Epithelial cell of esophagus (primary cell): ENCODE results near the gene PPARGC1A.

Source experiments
- DNase-seq: peaks from one replicate; pipeline ENCODE4 v3.0.0; 2010; ENCODE audit warnings: low read depth
- H3K4me3 ChIP-seq: 2 replicates; pipeline ENCODE4 v1.5.1; 2011; ENCODE audit warnings: mild to moderate bottlenecking, low read length, control low read depth
- CTCF ChIP-seq: IDR thresholded peaks from 2 replicates; pipeline ENCODE4 v1.5.1; 2011; ENCODE audit warnings: low read depth, mild to moderate bottlenecking, low read length, control low read depth, inconsistent platforms; ENCODE audit not compliant: insufficient read depth; ENCODE audit errors: missing control alignments

PPARGC1A gene

DNA sequence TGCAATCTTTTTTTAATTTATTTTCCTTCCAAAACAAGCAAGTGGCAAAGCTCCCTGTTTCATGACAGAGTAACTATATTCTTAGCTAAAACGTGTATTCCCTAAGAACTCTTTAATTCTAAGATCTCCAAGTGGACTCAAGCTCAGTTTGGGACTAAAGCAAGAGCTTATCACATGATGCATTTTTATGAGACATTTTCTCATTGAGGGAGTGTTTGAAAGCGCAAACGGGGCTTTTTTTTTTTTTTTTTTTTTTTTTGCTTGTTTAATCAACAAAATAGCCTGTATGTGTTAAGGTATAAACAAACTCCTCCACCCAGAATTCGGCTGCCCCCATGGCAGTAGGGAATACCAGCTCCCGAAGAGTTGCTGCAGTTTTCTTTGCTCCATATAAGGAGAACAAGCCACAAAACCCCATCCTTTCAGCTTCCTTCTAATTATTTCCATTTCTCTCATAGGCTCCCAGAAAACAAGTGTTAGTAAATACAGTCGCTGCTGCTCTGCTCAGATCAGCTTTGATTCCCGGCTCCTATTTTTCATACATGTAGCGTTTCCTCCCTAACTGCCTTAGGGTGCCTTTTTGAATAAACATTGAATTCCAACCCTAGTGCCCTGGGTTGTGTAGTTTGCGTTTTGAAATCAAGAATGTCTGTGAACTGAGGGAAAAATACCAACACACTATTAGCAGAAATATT is 669 bp upstream of the PPARGC1A start:
- H3K4me3 ChIP-seq: peak overlapping the region; percentile 44
- TF ChIP-seq CTCF: no peak
- DNase-seq: no peak

DNA sequence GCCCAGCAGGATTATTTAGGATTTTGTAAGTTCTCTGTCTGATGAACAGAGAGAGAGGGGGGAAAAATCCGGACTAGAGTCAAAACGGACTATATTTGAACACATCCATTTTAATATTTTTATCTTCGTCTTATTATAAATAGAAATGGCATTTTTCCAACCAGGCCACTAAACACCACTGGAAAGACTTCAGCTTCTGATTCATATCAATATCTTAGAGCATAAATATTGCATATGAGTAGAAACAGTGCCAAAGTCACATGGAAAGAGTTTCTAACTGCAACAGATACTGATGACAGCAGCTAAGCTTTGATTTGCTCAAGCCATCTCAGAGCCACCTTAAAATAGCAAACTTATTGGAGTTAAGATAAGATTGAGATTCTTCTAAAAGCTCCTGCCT is 456 bp downstream of the PPARGC1A start:
- no peak for DNase-seq
- peak overlapping the region; percentile 44 for H3K4me3 ChIP-seq
- no peak for TF ChIP-seq CTCF

DNA sequence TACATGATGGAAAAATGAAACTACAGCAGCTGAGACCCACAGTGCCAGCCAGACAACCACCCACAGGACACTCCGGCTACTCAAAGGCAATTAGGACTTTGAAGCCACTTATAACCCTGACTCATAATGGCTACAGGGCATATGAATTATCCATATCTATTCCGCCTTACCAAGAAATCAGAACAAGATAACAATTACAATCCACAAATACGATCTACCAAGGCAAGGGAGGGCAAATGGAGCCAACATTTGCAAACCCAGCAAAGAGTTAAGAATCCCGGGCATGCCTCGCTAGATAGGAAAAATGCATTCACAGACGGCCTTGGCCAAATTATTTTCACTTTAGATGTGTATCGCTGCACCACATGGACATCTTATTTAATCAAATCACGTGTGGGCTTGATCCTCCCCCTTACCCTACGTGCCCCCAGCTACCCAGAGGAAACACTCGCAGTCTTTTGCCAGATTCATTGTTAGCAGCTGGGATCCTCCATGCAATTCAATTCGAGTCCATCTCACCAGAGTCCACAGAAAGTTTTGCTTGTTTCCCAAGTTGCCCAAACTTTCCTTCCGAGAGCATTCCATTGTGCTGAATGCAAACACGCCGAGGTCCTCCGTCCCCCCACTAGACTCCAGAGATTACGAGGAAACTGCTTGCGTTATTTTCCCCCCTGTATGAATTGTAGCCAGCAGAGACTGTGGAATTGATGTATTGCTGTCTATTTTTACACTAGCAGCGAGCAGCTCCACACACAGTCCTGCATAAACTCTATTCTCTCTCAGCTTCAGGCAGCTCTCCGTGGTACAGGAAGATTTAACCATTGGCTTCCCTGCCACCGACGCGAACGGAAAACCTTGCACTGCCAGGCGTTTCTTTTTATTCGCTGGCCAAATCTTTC is 1.2 kb downstream of the PPARGC1A start:
- peak overlapping the region; percentile 44 for H3K4me3 ChIP-seq
- peak; percentile 28 for DNase-seq
- no peak for TF ChIP-seq CTCF

- H3K4me3 ChIP-seq: peak overlapping the region; percentile 44
- TF ChIP-seq CTCF: no peak
- no peak for DNase-seq
These were observed 1.9 kb downstream of the PPARGC1A start for GRCh38 chr4:23887989-23888388.

GRCh38 chr4:23887173-23887572 is 2.7 kb downstream of the PPARGC1A start:
- no peak for DNase-seq
- TF ChIP-seq CTCF: no peak
- H3K4me3 ChIP-seq: no peak overlapping the region

DNA sequence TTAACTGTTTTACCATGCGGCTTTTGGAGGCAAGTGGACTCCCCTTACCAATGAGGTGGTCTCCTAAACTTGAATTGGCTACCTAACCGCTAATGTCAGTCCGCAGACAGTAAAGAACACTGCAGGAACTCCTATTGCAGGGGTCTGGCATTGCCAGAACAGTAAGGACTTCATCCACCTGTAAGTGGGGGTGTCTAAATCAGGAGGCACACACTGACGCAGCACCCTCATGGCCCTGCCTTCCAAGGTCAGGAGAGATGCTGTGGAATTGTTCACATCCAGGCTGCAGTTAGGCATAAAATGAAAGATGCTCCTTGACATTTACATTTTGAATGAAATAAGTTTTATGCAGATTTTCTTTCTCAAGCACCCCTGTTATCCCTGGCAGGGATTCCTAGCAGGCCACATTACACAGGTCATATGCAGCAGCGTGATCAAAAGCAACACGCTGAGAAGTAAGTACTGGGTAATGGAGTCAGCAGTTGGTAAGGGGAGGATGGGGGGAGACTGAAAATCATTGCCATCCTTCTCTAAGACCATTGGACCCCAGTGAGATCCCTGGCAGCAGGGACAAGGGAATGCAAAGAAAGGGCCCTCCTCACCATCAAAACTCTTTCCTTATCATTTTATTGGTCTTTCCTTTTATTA is 3.8 kb downstream of the PPARGC1A start:
- no peak overlapping the region for H3K4me3 ChIP-seq
- DNase-seq: no peak
- no peak for TF ChIP-seq CTCF
